GM03348 (cell line): ENCODE measurements around the gene TDRD9.
"Not testable (repeated sequence)": the region's sequence is repeated elsewhere in the genome, so short reads cannot be mapped to it uniquely, and the experiment has no call there.

Source experiments
- DNase-seq: peaks from one replicate; pipeline ENCODE4 v3.0.0; 2012; ENCODE audit warnings: low spot score

Gene TDRD9

GRCh38 chr14:103925316-103925715 is 2.9 kb upstream of the TDRD9 start:
- no peak for DNase-seq

GRCh38 chr14:103927566-103927965 is 690 bp upstream of the TDRD9 start:
- DNase-seq: no peak

GRCh38 chr14:103930051-103930604 is 1.9 kb downstream of the TDRD9 start:
- no peak for DNase-seq

- no peak for DNase-seq
These were observed 3.2 kb downstream of the TDRD9 start for GRCh38 chr14:103931422-103931821.

- no peak for DNase-seq
These were observed 4.7 kb downstream of the TDRD9 start for GRCh38 chr14:103932791-103933490.

- DNase-seq: no peak
These were observed 6.8 kb downstream of the TDRD9 start for GRCh38 chr14:103935102-103935501.

GRCh38 chr14:103941462-103941861 is 13.2 kb downstream of the TDRD9 start:
- DNase-seq: no peak

GRCh38 chr14:103941973-103942736 is 13.9 kb downstream of the TDRD9 start, which contains the start of gene RD3L:
TSS of gene RD3L (minus strand) at chr14:103942529. CDS start at chr14:103941695, 834 bp downstream.
- DNase-seq: no peak

GRCh38 chr14:103943673-103944072 is 15.4 kb downstream of the TDRD9 start:
- no peak for DNase-seq

GRCh38 chr14:103946975-103947374 is 18.7 kb downstream of the TDRD9 start:
- DNase-seq: no peak

GRCh38 chr14:103948442-103948841 is 20.2 kb downstream of the TDRD9 start:
- DNase-seq: no peak

GRCh38 chr14:103949131-103949790 is 21.0 kb downstream of the TDRD9 start:
- no peak for DNase-seq

GRCh38 chr14:103960457-103961055 is 32.3 kb downstream of the TDRD9 start:
- no peak for DNase-seq

GRCh38 chr14:103961928-103962578 is 33.8 kb downstream of the TDRD9 start:
- no peak for DNase-seq

GRCh38 chr14:103966631-103967030 is 38.4 kb downstream of the TDRD9 start:
- DNase-seq: no peak

- DNase-seq: no peak
These were observed 41.7 kb downstream of the TDRD9 start for GRCh38 chr14:103969961-103970360.

- no peak for DNase-seq
These were observed 45.1 kb downstream of the TDRD9 start for GRCh38 chr14:103973354-103973753.

- DNase-seq: no peak
These were observed 46.3 kb downstream of the TDRD9 start for GRCh38 chr14:103974575-103974974.

- not testable (repeated sequence) for DNase-seq
These were observed 52.5 kb downstream of the TDRD9 start for GRCh38 chr14:103980623-103981238.

- DNase-seq: no peak
These were observed 55.9 kb downstream of the TDRD9 start for GRCh38 chr14:103984196-103984595.

- DNase-seq: no peak
These were observed 60.8 kb downstream of the TDRD9 start for GRCh38 chr14:103989034-103989433.
